K562 (cell line): Measurements from ENCODE around the gene SKAP1. TPM values are rescaled to one million over a fixed set of nuclear protein-coding genes. Genes with fewer than 3 reads are reported as not detected.

Experiments
- ADNP ChIP-seq: fragments of 200-800 bp; sonication (Bioruptor generic); IDR thresholded peaks from 2 replicates; pipeline ENCODE4 v1.6.1; 2016; ENCODE audit warnings: missing genetic modification characterization, missing compliant biosample characterization
- ATF1 ChIP-seq, 2 experiments: fragments of 450-650 bp in 1 of 2; IDR thresholded peaks; 2 replicates each; pipeline ENCODE4 v1.6.1; 2016; ENCODE audit warnings: missing compliant biosample characterization in 1 of 2, missing genetic modification characterization in 1 of 2
- CBX3 ChIP-seq, 2 experiments: IDR thresholded peaks; 1 replicate in 1 of 2; 2 replicates in 1 of 2; pipeline ENCODE4 v1.6.1; 2012; ENCODE audit warnings: inconsistent platforms in 2 of 2, low read length in 2 of 2, borderline replicate concordance in 1 of 2, control low read depth in 1 of 2
- CXXC5 ChIP-seq: fragments of 250-450 bp; sonication (Bioruptor Pico); IDR thresholded peaks from 2 replicates; pipeline ENCODE4 v1.8.0; 2022; ENCODE audit warnings: inconsistent platforms, mild to moderate bottlenecking, moderate library complexity
- HNRNPLL ChIP-seq: fragments of 200-400 bp; formaldehyde crosslinking; IDR thresholded peaks from 2 replicates; pipeline ENCODE4 v1.6.1; 2017; ENCODE audit warnings: low read length, low read depth, mild to moderate bottlenecking; ENCODE audit not compliant: poor library complexity, severe bottlenecking
- POLR3G ChIP-seq: IDR thresholded peaks from 2 replicates; pipeline ENCODE4 v1.6.1; 2011; ENCODE audit not compliant: insufficient read length, insufficient replicate concordance; ENCODE audit errors: extremely low read depth
- RFX5 ChIP-seq: IDR thresholded peaks from 2 replicates; pipeline ENCODE4 v1.6.1; 2011; ENCODE audit warnings: low read depth, mild to moderate bottlenecking, improper control_type of control experiment, low read length
- SMARCA5 ChIP-seq: fragments of 450-650 bp; IDR thresholded peaks from 2 replicates; pipeline ENCODE4 v1.6.1; 2016
- TCFL5 ChIP-seq: fragments of 250-450 bp; sonication (Bioruptor Pico); conservative IDR thresholded peaks from 2 replicates; pipeline ENCODE4 v1.6.1; 2021; ENCODE audit warnings: mild to moderate bottlenecking, moderate library complexity, matching md5 sums
- YY1 ChIP-seq, 3 experiments: IDR thresholded peaks; 2 replicates each; pipeline ENCODE4 v1.6.1; 2011; ENCODE audit warnings: low read length in 2 of 3, mild to moderate bottlenecking in 2 of 3, moderate library complexity in 2 of 3, borderline replicate concordance in 1 of 3, control low read depth in 1 of 3, low read depth in 1 of 3; ENCODE audit not compliant: insufficient read depth in 3 of 3, insufficient replicate concordance in 2 of 3, control insufficient read depth in 1 of 3, insufficient read length in 1 of 3; ENCODE audit errors: extremely low read depth in 1 of 3
- ZNF347 ChIP-seq: fragments of 450-650 bp; formaldehyde crosslinking; IDR thresholded peaks from 2 replicates; pipeline ENCODE4 v1.4.0; 2020; ENCODE audit warnings: low read depth, mild to moderate bottlenecking, moderate library complexity
- ZNF354B ChIP-seq: fragments of 250-450 bp; sonication (Bioruptor Pico); IDR thresholded peaks from 2 replicates; pipeline ENCODE4 v1.4.0; 2020
- ZNF551 ChIP-seq: fragments of 250-450 bp; sonication (Bioruptor Pico); IDR thresholded peaks from 2 replicates; pipeline ENCODE4 v1.5.0; 2021; ENCODE audit warnings: mild to moderate bottlenecking, moderate library complexity
- ZNF57 ChIP-seq: fragments of 450-650 bp; formaldehyde crosslinking; IDR thresholded peaks from 2 replicates; pipeline ENCODE4 v1.4.0; 2020; ENCODE audit warnings: mild to moderate bottlenecking, moderate library complexity
- ZNF644 ChIP-seq: fragments of 200-800 bp; sonication (Bioruptor generic); IDR thresholded peaks from 2 replicates; pipeline ENCODE4 v1.6.1; 2016; ENCODE audit warnings: low read depth, missing genetic modification characterization, missing compliant biosample characterization
- polyA plus RNA-seq, 8 experiments: library from polyadenylated mRNA; depleted of rRNA in 4 of 8; stranded (reverse) in 5 of 8; unstranded in 3 of 8; fragments of >200 nt; fragmentation: Nextera tagmentation in 2 of 8; fragmentation: Illumina TruSeq in 1 of 8; extraction: Ambion mirVana in 2 of 8; extraction: Trizol in 1 of 8; gene quantifications; 2 replicates each; pipeline versions ENCODE4 v1.2.1 to v1.2.3, GENCODE V29; 2011 to 2014; ENCODE audit warnings: inconsistent platforms in 1 of 8, missing spikeins in 1 of 8
- total RNA-seq, 7 experiments: library from RNA; depleted of rRNA in 6 of 7; stranded (reverse); fragments of >200 nt in 6 of 7; fragmentation: Illumina TruSeq in 2 of 7; extraction: Trizol in 2 of 7; gene quantifications; 2 replicates each; pipeline versions ENCODE4 v1.2.1 to v1.2.3, GENCODE V29; 2011 to 2021; ENCODE audit warnings: low replicate concordance in 1 of 7
- TF ChIP-seq, protein P1 (sequence below): fragments of 250-450 bp; sonication (Bioruptor Pico); IDR thresholded peaks from 2 replicates; pipeline ENCODE4 v1.5.1; 2021; ENCODE audit warnings: mild to moderate bottlenecking
- TF ChIP-seq, protein P2 (sequence below), 2 experiments: IDR thresholded peaks in 1 of 2; conservative IDR thresholded peaks in 1 of 2; 2 replicates each; pipeline ENCODE4 v1.6.1; 2016; ENCODE audit warnings: low read depth in 2 of 2, mild to moderate bottlenecking in 1 of 2, missing compliant biosample characterization in 1 of 2, missing genetic modification characterization in 1 of 2, moderate library complexity in 1 of 2
- TF ChIP-seq, protein P3 (sequence below): fragments of 450-650 bp; IDR thresholded peaks from 2 replicates; pipeline ENCODE4 v1.6.1; 2017; ENCODE audit warnings: antibody characterized with exemption, mild to moderate bottlenecking

SKAP1 gene
- total and polyA plus RNA-seq, 9 of the 15 experiments (the other 6 are each of a cell fraction or from before 2014, with no cell fraction given): 0.06 to 0.80 (median 0.10) TPM; not detected in 4

DNA sequence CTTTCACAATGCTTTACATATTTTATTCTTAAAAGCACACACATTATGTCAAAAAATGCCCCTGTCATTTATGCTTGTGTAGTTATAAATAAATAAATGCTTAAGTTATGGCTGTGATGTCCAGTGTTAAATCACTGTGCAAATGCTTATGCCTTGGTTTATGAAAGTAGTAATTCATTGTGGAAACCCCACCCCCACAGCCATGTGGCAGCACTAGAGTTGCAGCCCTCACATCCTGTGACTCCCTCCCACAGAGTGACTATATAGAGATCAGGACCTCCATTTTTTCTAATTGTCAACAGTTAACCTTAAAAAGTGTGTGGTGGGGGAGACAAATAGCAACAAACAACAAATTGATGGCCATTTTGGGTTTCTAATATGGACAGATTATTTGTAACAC is 2.4 kb downstream of the SKAP1 start (continued):
- TF ChIP-seq YY1 (IDR thresholded peaks at IDR 0.05; ENCODE audit: borderline replicate concordance in 1 of 3, control insufficient read depth in 1 of 3, extremely low read depth in 1 of 3, insufficient read depth in 3 of 3, insufficient read length in 1 of 3, insufficient replicate concordance in 2 of 3, low read depth in 1 of 3, low read length in 2 of 3) (peak in 1 of 3 experiments; percentile 68), TCFL5 (CRISPR knock-in tag) (no peak), SMARCA5 (no peak), ZNF354B (CRISPR knock-in tag) (no peak), POLR3G (no peak), ZNF551 (CRISPR knock-in tag) (no peak), ZNF57 (CRISPR knock-in tag) (no peak), ZNF644 (no peak), ADNP (no peak), CBX3 (IDR thresholded peaks at IDR 0.05; ENCODE audit: borderline replicate concordance in 1 of 2, low read length in 2 of 2) (no peak), RFX5 (no peak), ZNF347 (no peak), CXXC5 (CRISPR knock-in tag) (no peak), ATF1 (CRISPR knock-in tag; IDR thresholded peaks at IDR 0.05) (no peak), ATF1 (tag; IDR thresholded peaks at IDR 0.05) (0 out of 2 replicates have a peak, but pooled peaks have one; percentile 12), HNRNPLL (no peak)
- TF ChIP-seq, protein P1, sequence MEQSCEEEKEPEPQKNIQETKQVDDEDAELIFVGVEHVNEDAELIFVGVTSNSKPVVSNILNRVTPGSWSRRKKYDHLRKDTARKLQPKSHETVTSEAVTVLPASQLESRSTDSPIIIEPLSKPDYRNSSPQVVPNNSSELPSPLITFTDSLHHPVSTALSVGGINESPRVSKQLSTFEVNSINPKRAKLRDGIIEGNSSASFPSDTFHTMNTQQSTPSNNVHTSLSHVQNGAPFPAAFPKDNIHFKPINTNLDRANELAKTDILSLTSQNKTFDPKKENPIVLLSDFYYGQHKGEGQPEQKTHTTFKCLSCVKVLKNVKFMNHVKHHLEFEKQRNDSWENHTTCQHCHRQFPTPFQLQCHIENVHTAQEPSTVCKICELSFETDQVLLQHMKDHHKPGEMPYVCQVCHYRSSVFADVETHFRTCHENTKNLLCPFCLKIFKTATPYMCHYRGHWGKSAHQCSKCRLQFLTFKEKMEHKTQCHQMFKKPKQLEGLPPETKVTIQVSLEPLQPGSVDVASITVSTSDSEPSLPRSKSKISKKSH (CRISPR knock-in tag): no peak
- TF ChIP-seq, protein P2, sequence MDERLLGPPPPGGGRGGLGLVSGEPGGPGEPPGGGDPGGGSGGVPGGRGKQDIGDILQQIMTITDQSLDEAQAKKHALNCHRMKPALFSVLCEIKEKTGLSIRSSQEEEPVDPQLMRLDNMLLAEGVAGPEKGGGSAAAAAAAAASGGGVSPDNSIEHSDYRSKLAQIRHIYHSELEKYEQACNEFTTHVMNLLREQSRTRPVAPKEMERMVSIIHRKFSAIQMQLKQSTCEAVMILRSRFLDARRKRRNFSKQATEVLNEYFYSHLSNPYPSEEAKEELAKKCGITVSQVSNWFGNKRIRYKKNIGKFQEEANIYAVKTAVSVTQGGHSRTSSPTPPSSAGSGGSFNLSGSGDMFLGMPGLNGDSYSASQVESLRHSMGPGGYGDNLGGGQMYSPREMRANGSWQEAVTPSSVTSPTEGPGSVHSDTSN (CRISPR knock-in tag; IDR thresholded peaks at IDR 0.05; ENCODE audit: low read depth): no peak
- TF ChIP-seq, protein P2 (tag; conservative IDR thresholded peaks at IDR 0.05; ENCODE audit: low read depth): peak; percentile 74
- TF ChIP-seq, protein P3, sequence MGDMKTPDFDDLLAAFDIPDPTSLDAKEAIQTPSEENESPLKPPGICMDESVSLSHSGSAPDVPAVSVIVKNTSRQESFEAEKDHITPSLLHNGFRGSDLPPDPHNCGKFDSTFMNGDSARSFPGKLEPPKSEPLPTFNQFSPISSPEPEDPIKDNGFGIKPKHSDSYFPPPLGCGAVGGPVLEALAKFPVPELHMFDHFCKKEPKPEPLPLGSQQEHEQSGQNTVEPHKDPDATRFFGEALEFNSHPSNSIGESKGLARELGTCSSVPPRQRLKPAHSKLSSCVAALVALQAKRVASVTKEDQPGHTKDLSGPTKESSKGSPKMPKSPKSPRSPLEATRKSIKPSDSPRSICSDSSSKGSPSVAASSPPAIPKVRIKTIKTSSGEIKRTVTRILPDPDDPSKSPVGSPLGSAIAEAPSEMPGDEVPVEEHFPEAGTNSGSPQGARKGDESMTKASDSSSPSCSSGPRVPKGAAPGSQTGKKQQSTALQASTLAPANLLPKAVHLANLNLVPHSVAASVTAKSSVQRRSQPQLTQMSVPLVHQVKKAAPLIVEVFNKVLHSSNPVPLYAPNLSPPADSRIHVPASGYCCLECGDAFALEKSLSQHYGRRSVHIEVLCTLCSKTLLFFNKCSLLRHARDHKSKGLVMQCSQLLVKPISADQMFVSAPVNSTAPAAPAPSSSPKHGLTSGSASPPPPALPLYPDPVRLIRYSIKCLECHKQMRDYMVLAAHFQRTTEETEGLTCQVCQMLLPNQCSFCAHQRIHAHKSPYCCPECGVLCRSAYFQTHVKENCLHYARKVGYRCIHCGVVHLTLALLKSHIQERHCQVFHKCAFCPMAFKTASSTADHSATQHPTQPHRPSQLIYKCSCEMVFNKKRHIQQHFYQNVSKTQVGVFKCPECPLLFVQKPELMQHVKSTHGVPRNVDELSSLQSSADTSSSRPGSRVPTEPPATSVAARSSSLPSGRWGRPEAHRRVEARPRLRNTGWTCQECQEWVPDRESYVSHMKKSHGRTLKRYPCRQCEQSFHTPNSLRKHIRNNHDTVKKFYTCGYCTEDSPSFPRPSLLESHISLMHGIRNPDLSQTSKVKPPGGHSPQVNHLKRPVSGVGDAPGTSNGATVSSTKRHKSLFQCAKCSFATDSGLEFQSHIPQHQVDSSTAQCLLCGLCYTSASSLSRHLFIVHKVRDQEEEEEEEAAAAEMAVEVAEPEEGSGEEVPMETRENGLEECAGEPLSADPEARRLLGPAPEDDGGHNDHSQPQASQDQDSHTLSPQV: peak; percentile 67; the same call in 1 of the 2 replicates
